ENCODE data around the gene ABHD17A. TPM values are rescaled to one million over a fixed set of nuclear protein-coding genes. Genes with fewer than 3 reads are reported as not detected.

Gene ABHD17A
- total RNA-seq, 6 experiments from 2014 or later: 61.0 to 80.0 (median 67.9) TPM

GRCh38 chr19:1850809-1851653, 34.3 kb downstream of the ABHD17A start:
- Mint-ChIP-seq H3K4me3 (no peak overlapping the region), H3K27ac (no peak overlapping the region), H3K4me1 (ENCODE audit: low read depth) (peaks cover 41% of the 10 kb centered on the region), H3K36me3 (ENCODE audit: low read depth) (peaks cover 8% of the 10 kb centered on the region), H3K9me3 (no peaks in the 10 kb centered on the region), H3K27me3 (ENCODE audit: insufficient read depth) (peaks cover 3% of the 10 kb centered on the region)
- DNase-seq: no peak
- TF ChIP-seq CTCF (IDR thresholded peaks at IDR 0.05): peak; percentile 40

GRCh38 chr19:1849886-1850398, 35.4 kb downstream of the ABHD17A start:
- peaks cover 9% of the 10 kb centered on the region for H3K36me3 Mint-ChIP-seq (ENCODE audit: low read depth)
- TF ChIP-seq CTCF (IDR thresholded peaks at IDR 0.05): no peak
- H3K9me3 Mint-ChIP-seq: no peaks in the 10 kb centered on the region
- H3K4me1 Mint-ChIP-seq (ENCODE audit: low read depth): peaks cover 36% of the 10 kb centered on the region
- DNase-seq: no peak
- H3K27ac Mint-ChIP-seq: peak overlapping the region; percentile 11
- H3K27me3 Mint-ChIP-seq (ENCODE audit: insufficient read depth): peaks cover 3% of the 10 kb centered on the region
- H3K4me3 Mint-ChIP-seq: no peak overlapping the region

- H3K9me3 Mint-ChIP-seq: no peaks in the 10 kb centered on the region
- DNase-seq: no peak
- TF ChIP-seq CTCF (IDR thresholded peaks at IDR 0.05): no peak
- peak overlapping the region; percentile 74; the same call in 1 of the 2 replicates for H3K27ac Mint-ChIP-seq
- peaks cover 4% of the 10 kb centered on the region for H3K27me3 Mint-ChIP-seq (ENCODE audit: insufficient read depth)
- H3K4me3 Mint-ChIP-seq: peak overlapping the region; percentile 72
- peaks cover 33% of the 10 kb centered on the region for H3K4me1 Mint-ChIP-seq (ENCODE audit: low read depth)
- H3K36me3 Mint-ChIP-seq (ENCODE audit: low read depth): peaks cover 9% of the 10 kb centered on the region
These were observed 36.2 kb downstream of the ABHD17A start for GRCh38 chr19:1849132-1849474.

DNA sequence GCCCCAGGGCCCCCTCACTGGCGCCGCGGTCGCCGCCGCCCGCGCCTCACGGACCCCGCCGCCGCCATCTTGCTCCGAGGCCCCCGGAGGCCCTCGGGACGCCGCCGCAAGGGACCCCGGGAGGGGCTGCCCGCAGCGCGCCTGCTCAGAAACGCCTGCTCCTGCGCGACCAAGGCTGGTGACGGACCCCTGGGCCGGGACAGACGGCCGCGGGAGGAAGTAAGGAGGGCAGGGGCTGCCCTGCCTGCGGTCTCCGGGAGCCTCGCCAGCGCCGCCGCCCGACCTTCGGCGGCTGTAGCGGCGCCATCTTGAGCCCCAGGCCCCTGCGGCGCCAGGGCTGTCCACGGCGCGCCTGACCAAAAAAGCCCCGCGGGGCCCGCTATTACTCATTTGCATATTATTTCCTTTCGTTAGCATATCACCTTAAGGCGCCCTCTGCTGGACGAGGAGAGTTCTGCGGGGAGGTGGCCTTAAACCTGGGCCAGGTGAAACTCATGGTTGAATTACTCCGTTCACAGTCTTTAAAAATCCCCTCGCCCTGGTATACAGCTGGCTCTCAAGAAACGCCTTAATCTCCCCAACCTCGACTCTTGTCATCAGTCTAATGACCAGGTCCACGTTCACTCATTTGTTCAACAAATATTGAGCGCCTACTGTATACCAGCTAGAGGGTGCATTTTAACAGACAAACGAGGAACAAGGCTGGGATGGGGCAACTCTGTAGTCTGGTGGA, 36.7 kb downstream of the ABHD17A start, which contains the start of gene REXO1:
TSS of gene REXO1 (minus strand) at position 85 of the 733 bp plus-strand sequence. CDS start 125 bp downstream, outside the sequence.
- H3K27me3 Mint-ChIP-seq (ENCODE audit: insufficient read depth): peaks cover 4% of the 10 kb centered on the region
- H3K27ac Mint-ChIP-seq: peak within 1 kb of the TSS; percentile 98

More for the DNA sequence above, 36.7 kb downstream of the ABHD17A start, which contains the start of gene REXO1:
- peak; percentile 98 for TF ChIP-seq CTCF (IDR thresholded peaks at IDR 0.05)
- Mint-ChIP-seq H3K9me3 (no peaks in the 10 kb centered on the region), H3K4me1 (ENCODE audit: low read depth) (peaks cover 32% of the 10 kb centered on the region), H3K4me3 (peak within 1 kb of the TSS; percentile 98), H3K36me3 (ENCODE audit: low read depth) (peaks cover 9% of the 10 kb centered on the region)
- DNase-seq: peak; percentile 88
